Endothelial cell of umbilical vein (primary cell): Measurements from ENCODE around the gene PDHA1. TPM values are rescaled to one million over a fixed set of nuclear protein-coding genes. Genes with fewer than 3 reads are reported as not detected.

ENCODE experiments used
- BruUV-seq: library from RNA; stranded (reverse); fragments of 400-500 nt; replicated peaks from 2 replicates; lab custom pipeline; 2021; lab: Mats Ljungman, UMichigan
- CTCF ChIA-PET: fragments of 300-600, 350-600 bp; sonication (Branson Sonifier 250); formaldehyde crosslinking; loops from one replicate; lab custom pipeline; 2021; ENCODE audit warnings: antibody characterized with exemption, inconsistent platforms; lab: Charles Lee
- POLR2A ChIA-PET: fragments of 300-600, 350-600 bp; sonication (Branson Sonifier 250); formaldehyde crosslinking; loops from one replicate; lab custom pipeline; 2021; ENCODE audit warnings: antibody characterized with exemption, inconsistent platforms; lab: Charles Lee
- DNase-seq: peaks from one replicate; pipeline ENCODE4 v3.0.0-alpha.2; 2011; ENCODE audit warnings: low read depth, low spot score
- FAIRE-seq: peaks from 2 replicates; lab custom pipeline; 2011; peaks lifted over from hg19 to GRCh38; lab: Jason Lieb, UNC
- H2AFZ ChIP-seq: 2 replicates; pipeline ENCODE4 v1.6.0; 2012; ENCODE audit warnings: low read depth, low read length, control low read depth, inconsistent platforms
- H3K27ac ChIP-seq: 2 replicates; pipeline ENCODE4 v1.5.1; 2011; ENCODE audit warnings: low read depth, mild to moderate bottlenecking, control low read depth, low read length, moderate library complexity; ENCODE audit not compliant: insufficient read depth
- H3K27me3 ChIP-seq, 2 experiments: 2 replicates each; pipeline versions ENCODE4 v1.6.0 to v1.6.1; 2011; ENCODE audit warnings: low read length in 2 of 2, mixed read lengths in 1 of 2; ENCODE audit not compliant: control insufficient read depth in 2 of 2, insufficient read depth in 2 of 2
- H3K36me3 ChIP-seq, 2 experiments: 2 replicates in 1 of 2; 3 replicates in 1 of 2; pipeline ENCODE4 v1.5.1; 2011; ENCODE audit warnings: low read length in 2 of 2, mild to moderate bottlenecking in 1 of 2, moderate library complexity in 1 of 2; ENCODE audit not compliant: control insufficient read depth in 2 of 2, insufficient read depth in 2 of 2; ENCODE audit errors: extremely low read depth in 1 of 2
- H3K4me1 ChIP-seq: 3 replicates; pipeline ENCODE4 v1.5.1; 2011; ENCODE audit warnings: mild to moderate bottlenecking, low read length; ENCODE audit not compliant: control insufficient read depth, insufficient read depth; ENCODE audit errors: extremely low read depth
- H3K4me2 ChIP-seq: 2 replicates; pipeline ENCODE4 v1.6.1; 2011; ENCODE audit warnings: low read length, control low read depth, mixed read lengths; ENCODE audit not compliant: insufficient read depth
- H3K4me3 ChIP-seq, 3 experiments: fragments of 200-600 bp in 1 of 3; sonication (generic), shearing (Covaris generic) in 1 of 3; replicated peaks in 1 of 3; 2 replicates each; pipeline ENCODE4 v1.5.1; 2011 to 2016; ENCODE audit warnings: control low read depth in 3 of 3, low read length in 3 of 3, mild to moderate bottlenecking in 2 of 3, inconsistent platforms in 1 of 3, low read depth in 1 of 3, moderate library complexity in 1 of 3; ENCODE audit not compliant: insufficient read depth in 1 of 3
- H3K79me2 ChIP-seq: 2 replicates; pipeline ENCODE4 v1.6.0; 2012; ENCODE audit warnings: low read length, inconsistent platforms; ENCODE audit not compliant: control insufficient read depth, insufficient read depth
- H3K9ac ChIP-seq: replicated peaks from 2 replicates; pipeline ENCODE3; 2011; ENCODE audit warnings: low read length, control low read depth; ENCODE audit not compliant: insufficient read depth; ENCODE audit errors: extremely low read depth
- H3K9me1 ChIP-seq: replicated peaks from 3 replicates; pipeline ENCODE4 v1.6.0; 2011; ENCODE audit warnings: mild to moderate bottlenecking, low read length; ENCODE audit not compliant: control insufficient read depth, insufficient read depth; ENCODE audit errors: extremely low read depth
- H3K9me3 ChIP-seq: replicated peaks from 2 replicates; pipeline ENCODE4 v1.5.1; 2012; ENCODE audit warnings: low read length, inconsistent platforms; ENCODE audit not compliant: control insufficient read depth, insufficient read depth
- H4K20me1 ChIP-seq: replicated peaks from 2 replicates; pipeline ENCODE3; 2011; ENCODE audit warnings: mild to moderate bottlenecking, low read length; ENCODE audit not compliant: control insufficient read depth, insufficient read depth; ENCODE audit errors: extremely low read depth
- CTCF ChIP-seq, 2 donors: IDR thresholded peaks; 1 replicate in 1 of 2; 2 replicates in 1 of 2; pipeline ENCODE4 v1.5.1; 2011; ENCODE audit warnings: low read length in 2 of 2, mild to moderate bottlenecking in 2 of 2, moderate library complexity in 2 of 2, control low read depth in 1 of 2, inconsistent platforms in 1 of 2, low read depth in 1 of 2; ENCODE audit not compliant: insufficient read depth in 1 of 2; ENCODE audit errors: extremely low read depth in 1 of 2
- EZH2 ChIP-seq: IDR thresholded peaks from 2 replicates; pipeline ENCODE4 v1.6.1; 2012; ENCODE audit warnings: borderline replicate concordance, low read depth, mild to moderate bottlenecking, moderate library complexity, low read length, inconsistent platforms; ENCODE audit not compliant: severe bottlenecking
- GATA2 ChIP-seq: IDR thresholded peaks from 2 replicates; pipeline ENCODE4 v1.7.0; 2011; ENCODE audit warnings: low read depth, mild to moderate bottlenecking, moderate library complexity, mixed read lengths, low read length; ENCODE audit not compliant: insufficient read length, insufficient read depth
- JUN ChIP-seq: IDR thresholded peaks from 2 replicates; pipeline ENCODE4 v1.6.1; 2011; ENCODE audit warnings: borderline replicate concordance, low read depth; ENCODE audit not compliant: insufficient read length, insufficient read depth
- POLR2A ChIP-seq: IDR thresholded peaks from 2 replicates; pipeline ENCODE4 v1.6.1; 2012; ENCODE audit warnings: low read depth, mild to moderate bottlenecking, control low read depth, low read length
- POLR2AphosphoS5 ChIP-seq: IDR thresholded peaks from 2 replicates; pipeline ENCODE4 v1.6.1; 2012; ENCODE audit warnings: low read depth, mild to moderate bottlenecking, control low read depth, low read length, moderate library complexity; ENCODE audit not compliant: insufficient read depth
- dilution Hi-C: fragments of 300-500 bp; cut with MboI; formaldehyde crosslinking; loops from one replicate; pipeline ENCODE4 v1.15.0; 2019; ENCODE audit warnings: low sequenced_read_pairs; ENCODE audit not compliant: extremely low pct_ligation_motif_present
- intact Hi-C: fragments of 100-400 bp; cut with micrococcal nuclease; formaldehyde crosslinking; loops from one replicate; pipeline ENCODE4 v1.10.0; 2022
- polyA plus RNA-seq, 4 experiments: library from polyadenylated mRNA; depleted of rRNA in 3 of 4; stranded (reverse) in 3 of 4; unstranded in 1 of 4; fragments of >200 nt; gene quantifications; 2 replicates each; pipeline versions ENCODE4 v1.2.1 to v1.2.3, GENCODE V29; 2011 to 2012; ENCODE audit warnings: missing spikeins in 1 of 4
- total RNA-seq: library from RNA; stranded (reverse); gene quantifications from 2 replicates; pipeline ENCODE4 v1.2.3, GENCODE V29; 2021

The PDHA1 gene
- total and polyA plus RNA-seq, 2 donors (not counting 3 experiments of a cell fraction or from before 2014, with no cell fraction given), result 76.8 to 138 TPM

DNA sequence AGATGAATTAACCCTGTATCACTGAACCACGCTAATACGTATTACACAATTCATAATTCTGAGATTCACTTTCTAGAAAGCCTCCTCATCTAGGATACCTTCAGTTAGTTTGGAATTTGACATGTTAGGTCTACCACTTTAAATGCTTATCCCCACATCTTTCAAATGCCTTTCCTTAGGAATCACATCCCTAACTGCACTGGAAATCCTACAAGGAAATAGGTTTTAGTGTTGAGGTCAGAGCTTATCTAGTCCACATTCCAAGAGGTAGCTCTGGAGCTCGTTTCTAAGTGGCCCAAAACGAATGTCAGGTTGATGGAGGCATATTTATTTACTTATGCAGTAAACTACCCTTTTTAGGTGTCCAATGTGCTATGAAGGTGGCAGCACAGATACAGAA, 18.0 kb downstream of the PDHA1 start:
- Histone ChIP-seq H3K9me3 (no peaks in the 10 kb centered on the region), H3K27me3 (no peaks in the 10 kb centered on the region), H2AFZ (no peak overlapping the region), H3K4me2 (no peak overlapping the region), H3K9ac (no peak overlapping the region), H3K4me3 (no peak overlapping the region), H3K36me3 (peaks cover 0 to 11% of the 10 kb centered on the region in 2 experiments), H3K9me1 (no peaks in the 10 kb centered on the region), H3K79me2 (no peaks in the 10 kb centered on the region), H3K27ac (no peak overlapping the region), H4K20me1 (no peaks in the 10 kb centered on the region), H3K4me1 (no peaks in the 10 kb centered on the region)
- no peak for FAIRE-seq
- POLR2A ChIA-PET, result no interaction called here
- BruUV-seq, result no TSS peak
- DNase-seq, result no peak
- CTCF ChIA-PET, result interaction anchor here (0.6 to 2.9 kb wide), 3 partner anchors 10 to 112 kb away, joined by 3 to 12 read pairs (median 9); no protein-coding TSS in a partner anchor
- no peak for TF ChIP-seq POLR2A
- no peak for TF ChIP-seq POLR2AphosphoS5
- TF ChIP-seq GATA2, result peak; percentile 40
- TF ChIP-seq JUN, result no peak
- intact Hi-C loops (no loop called here), dilution Hi-C loops (no loop called here)

DNA sequence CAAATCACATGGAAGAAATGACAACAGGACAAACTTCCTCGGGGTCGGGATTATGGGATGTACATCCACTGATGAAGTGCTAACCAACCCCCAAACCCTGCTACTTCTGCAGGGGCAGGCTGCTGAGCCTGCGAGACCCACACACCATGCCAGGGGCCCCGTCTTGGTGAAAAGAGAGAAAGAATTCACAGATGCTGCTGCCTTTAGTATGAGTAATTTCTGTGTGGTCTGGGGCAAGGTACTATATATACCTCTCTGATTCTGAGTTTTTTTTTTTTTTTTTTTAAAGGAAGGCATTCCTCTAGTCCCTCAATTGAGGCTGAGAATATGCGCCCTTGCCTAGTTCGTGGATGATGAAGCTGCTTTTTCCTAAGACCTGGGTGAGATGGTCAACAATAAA, 24.8 kb downstream of the PDHA1 start:
- DNase-seq, result no peak
- no peak overlapping the region for H3K27ac ChIP-seq
- no peaks in the 10 kb centered on the region for H3K9me3 ChIP-seq
- no peak overlapping the region for H3K9ac ChIP-seq
- no peaks in the 10 kb centered on the region for H4K20me1 ChIP-seq
- H3K4me1 ChIP-seq, result no peaks in the 10 kb centered on the region
- intact Hi-C loops, result no loop called here
- BruUV-seq, result no TSS peak
- FAIRE-seq, result no peak
- no peaks in the 10 kb centered on the region for H3K9me1 ChIP-seq
- no peak overlapping the region for H3K4me2 ChIP-seq
- H3K4me3 ChIP-seq, result no peak overlapping the region
- no peaks in the 10 kb centered on the region for H3K79me2 ChIP-seq
- H3K27me3 ChIP-seq, result no peaks in the 10 kb centered on the region
- peaks cover 0 to 4% of the 10 kb centered on the region in 2 experiments for H3K36me3 ChIP-seq
- no peak for TF ChIP-seq CTCF (IDR thresholded peaks at IDR 0.05; ENCODE audit: extremely low read depth in 1 of 2, insufficient read depth in 1 of 2, low read depth in 1 of 2, low read length in 2 of 2)
- no peak for TF ChIP-seq EZH2
- no peak for TF ChIP-seq POLR2AphosphoS5
- no peak for TF ChIP-seq GATA2
- TF ChIP-seq POLR2A, result no peak
- no peak overlapping the region for H2AFZ ChIP-seq
- dilution Hi-C loops, result no loop called here
- POLR2A ChIA-PET, result no interaction called here
- CTCF ChIA-PET, result interaction anchor here (1.1 kb wide), 1 partner anchor 699 kb away, joined by 3 read pairs; no protein-coding TSS in a partner anchor
